GM12873 (cell line): ENCODE results near the gene PXT1.

ENCODE experiments used
- TF ChIP-seq, protein P1 (sequence below): IDR thresholded peaks from 2 replicates; pipeline ENCODE4 v1.5.1; 2012; ENCODE audit warnings: low read depth, mild to moderate bottlenecking, moderate library complexity, low read length, control low read depth; ENCODE audit not compliant: insufficient read depth; ENCODE audit errors: missing control alignments

Gene PXT1

DNA sequence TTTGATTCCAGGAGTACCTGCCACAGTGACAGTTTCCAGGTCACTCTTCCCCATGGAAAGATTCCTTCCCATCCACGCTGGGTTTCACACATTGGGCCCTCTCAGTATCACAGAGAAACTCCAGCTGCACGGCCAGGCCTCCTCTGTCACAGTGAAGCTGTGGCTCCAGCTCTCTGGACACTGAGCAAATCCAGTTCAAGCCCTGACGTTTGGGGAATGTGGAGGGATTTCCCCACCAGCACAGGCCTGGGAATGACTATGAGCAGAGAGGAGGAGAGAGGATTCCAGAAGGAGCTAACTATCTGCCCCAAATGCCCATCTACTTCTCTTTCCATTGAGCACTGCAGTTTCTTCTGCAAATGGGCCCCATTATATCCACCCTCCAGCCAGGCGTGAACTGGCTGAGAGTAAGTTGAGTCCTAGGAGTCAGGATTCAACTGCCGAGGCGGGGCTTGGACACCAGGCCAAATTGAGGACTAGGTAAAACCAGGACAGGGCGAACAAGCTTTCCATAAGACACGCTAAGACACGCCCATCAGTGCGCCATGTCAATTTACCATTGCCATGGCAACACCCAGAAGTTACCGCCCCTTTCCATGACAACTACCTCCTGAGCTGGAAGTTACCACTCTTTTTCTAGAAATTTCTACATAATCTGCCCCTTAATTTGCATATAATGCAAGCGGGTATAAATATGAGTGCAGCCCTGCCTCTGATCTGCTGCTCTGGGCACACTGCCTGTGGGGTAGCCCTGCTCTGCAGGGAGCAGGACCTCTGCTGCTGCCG is 96.8 kb downstream of the PXT1 start:
- TF ChIP-seq, protein P1, sequence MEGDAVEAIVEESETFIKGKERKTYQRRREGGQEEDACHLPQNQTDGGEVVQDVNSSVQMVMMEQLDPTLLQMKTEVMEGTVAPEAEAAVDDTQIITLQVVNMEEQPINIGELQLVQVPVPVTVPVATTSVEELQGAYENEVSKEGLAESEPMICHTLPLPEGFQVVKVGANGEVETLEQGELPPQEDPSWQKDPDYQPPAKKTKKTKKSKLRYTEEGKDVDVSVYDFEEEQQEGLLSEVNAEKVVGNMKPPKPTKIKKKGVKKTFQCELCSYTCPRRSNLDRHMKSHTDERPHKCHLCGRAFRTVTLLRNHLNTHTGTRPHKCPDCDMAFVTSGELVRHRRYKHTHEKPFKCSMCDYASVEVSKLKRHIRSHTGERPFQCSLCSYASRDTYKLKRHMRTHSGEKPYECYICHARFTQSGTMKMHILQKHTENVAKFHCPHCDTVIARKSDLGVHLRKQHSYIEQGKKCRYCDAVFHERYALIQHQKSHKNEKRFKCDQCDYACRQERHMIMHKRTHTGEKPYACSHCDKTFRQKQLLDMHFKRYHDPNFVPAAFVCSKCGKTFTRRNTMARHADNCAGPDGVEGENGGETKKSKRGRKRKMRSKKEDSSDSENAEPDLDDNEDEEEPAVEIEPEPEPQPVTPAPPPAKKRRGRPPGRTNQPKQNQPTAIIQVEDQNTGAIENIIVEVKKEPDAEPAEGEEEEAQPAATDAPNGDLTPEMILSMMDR: no peak

DNA sequence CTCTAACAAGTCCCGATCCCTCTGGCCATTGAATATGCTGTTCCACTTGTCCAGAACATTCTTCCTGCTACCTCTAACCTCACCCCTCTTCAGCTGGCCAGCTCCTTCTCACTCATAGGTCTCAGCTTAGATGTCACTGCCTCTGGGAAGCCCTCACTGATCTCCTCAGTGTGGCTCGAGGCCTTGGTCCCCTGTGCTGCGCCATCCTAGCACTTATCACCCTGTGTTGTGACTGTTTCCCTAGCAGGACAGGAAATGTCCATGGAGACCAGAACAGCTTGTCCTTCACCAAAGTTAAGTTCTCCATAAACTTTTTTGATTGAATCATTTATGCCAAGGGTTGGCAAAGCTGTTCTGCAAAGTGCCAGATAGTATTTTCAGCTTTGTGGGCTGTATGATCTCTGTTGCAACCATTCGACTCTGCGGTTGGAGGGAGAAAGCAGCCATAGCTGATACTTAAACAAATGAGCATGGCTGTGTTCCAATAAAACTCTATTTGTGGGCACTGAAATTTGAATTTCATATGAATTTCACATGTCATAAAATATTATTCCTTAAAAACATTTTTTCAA is 99.5 kb downstream of the PXT1 start:
- TF ChIP-seq, protein P1: no peak

DNA sequence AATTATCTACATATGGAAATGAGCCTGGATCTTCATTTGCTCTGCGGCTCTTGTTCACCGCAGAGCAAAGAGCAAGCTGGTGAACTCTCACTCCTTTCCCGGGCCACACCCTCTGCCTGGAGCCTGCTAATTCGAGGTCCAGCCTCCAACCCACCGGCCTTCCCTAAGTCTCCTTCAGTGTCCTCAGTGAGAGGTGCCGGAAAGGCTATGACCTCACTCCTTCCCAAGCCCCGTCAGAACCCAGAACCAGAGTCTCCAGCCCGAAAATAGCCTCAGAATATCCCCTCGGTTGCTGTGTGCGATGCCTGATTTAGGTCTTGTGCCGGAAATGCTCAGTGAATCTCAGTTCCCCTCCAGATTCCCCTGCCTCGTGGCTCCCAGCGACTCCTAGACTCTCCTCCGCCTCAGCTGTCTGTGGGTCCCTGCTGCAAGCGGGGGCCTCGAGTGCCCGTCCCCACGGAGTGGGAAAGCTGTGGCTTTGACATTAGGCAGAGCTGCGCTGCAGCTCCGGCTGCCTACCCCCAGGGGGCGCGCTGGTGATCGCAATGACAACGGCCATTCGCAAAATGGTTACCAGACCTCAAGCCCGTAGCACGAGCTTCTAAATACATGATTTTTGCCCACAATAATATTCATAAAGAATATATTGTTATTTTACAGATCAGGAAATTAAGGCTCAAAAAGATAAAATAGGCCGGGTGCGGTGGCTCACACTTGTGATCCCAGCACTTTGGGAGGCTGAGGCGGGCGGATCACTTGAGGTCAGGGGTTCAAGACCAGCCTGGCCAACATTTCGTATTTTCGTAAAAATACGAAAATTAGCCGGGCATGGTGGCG is 101.8 kb downstream of the PXT1 start:
- TF ChIP-seq, protein P1: peak; percentile 99
